ENCODE measurements around the gene CBX6. TPM values are rescaled to one million over a fixed set of nuclear protein-coding genes. Genes with fewer than 3 reads are reported as not detected.

CBX6 gene
- total and polyA plus RNA-seq, 2 experiments from 2014 or later = 51.9 to 52.1 TPM

- peak; percentile 82 for DNase-seq
- Histone ChIP-seq H3K9me3 (ENCODE audit: low read depth) (no peaks in the 10 kb centered on the region), H2AFZ (peak within 1 kb of the TSS; percentile 77; the same call in 1 of the 2 replicates), H3K9ac (peak within 1 kb of the TSS; percentile 59), H3K4me2 (ENCODE audit: unreplicated experiment) (peak within 1 kb of the TSS; percentile 35), H3K4me3 (peak within 1 kb of the TSS; percentile 65), H3K9me2 (ENCODE audit: insufficient read depth) (no peaks in the 10 kb centered on the region), H3K27ac (no peak within 1 kb of the TSS), H4K20me1 (ENCODE audit: insufficient read depth) (no peaks in the 10 kb centered on the region), H3K36me3 (ENCODE audit: low read depth) (no peaks in the 10 kb centered on the region), H3F3A (ENCODE audit: insufficient read depth) (0 out of 2 replicates have a peak, but pooled peaks cover 6% of the 10 kb centered on the region), H3K79me2 (ENCODE audit: insufficient read depth) (no peaks in the 10 kb centered on the region), H3K27me3 (replicated peaks; ENCODE audit: insufficient read depth) (no peaks in the 10 kb centered on the region; the same call in 1 of the 2 replicates), H3K4me1 (ENCODE audit: insufficient read depth) (no peaks in the 10 kb centered on the region)
- TF ChIP-seq EZH2 (IDR thresholded peaks at IDR 0.05; ENCODE audit: insufficient read depth, poor library complexity, severe bottlenecking) = no peak
- TF ChIP-seq EZH2phosphoT487 (IDR thresholded peaks at IDR 0.05; ENCODE audit: insufficient read depth, low read depth) = no peak
- whole genome bisulfite sequencing, 2 experiments (ENCODE audit: low coverage in 1 of 2, low lambda C conversion rate in 2 of 2, missing lambda C conversion rate in 2 of 2) = 0 to 2% methylated on average over 27 to 58 of the region's 105 CpGs
- in situ Hi-C loops (cut with MboI) = no loop called here
Observed at GRCh38 chr22:38843657-38844314, 28.2 kb downstream of the CBX6 start, which contains the start of gene NPTXR. Gene NPTXR (minus strand): TSS chr22:38844028.

GRCh38 chr22:38843201-38843656 lies 28.8 kb downstream of the CBX6 start:
- H3K27me3 ChIP-seq (replicated peaks; ENCODE audit: insufficient read depth) = no peaks in the 10 kb centered on the region; the same call in 1 of the 2 replicates
- no peak for TF ChIP-seq EZH2phosphoT487 (IDR thresholded peaks at IDR 0.05; ENCODE audit: insufficient read depth, low read depth)
- no peak for TF ChIP-seq EZH2 (IDR thresholded peaks at IDR 0.05; ENCODE audit: insufficient read depth, poor library complexity, severe bottlenecking)
- no peaks in the 10 kb centered on the region for H3K36me3 ChIP-seq (ENCODE audit: low read depth)
- no peak overlapping the region for H3K27ac ChIP-seq
- H3K9me3 ChIP-seq (ENCODE audit: low read depth) = no peaks in the 10 kb centered on the region
- H3K9ac ChIP-seq = peak overlapping the region; percentile 59
- no peaks in the 10 kb centered on the region for H3K9me2 ChIP-seq (ENCODE audit: insufficient read depth)
- H3K4me1 ChIP-seq (ENCODE audit: insufficient read depth) = no peaks in the 10 kb centered on the region
- H3F3A ChIP-seq (ENCODE audit: insufficient read depth) = 0 out of 2 replicates have a peak, but pooled peaks cover 6% of the 10 kb centered on the region
- DNase-seq = peak; percentile 86
- H3K4me2 ChIP-seq (ENCODE audit: unreplicated experiment) = peak overlapping the region; percentile 35
- no peaks in the 10 kb centered on the region for H4K20me1 ChIP-seq (ENCODE audit: insufficient read depth)
- H2AFZ ChIP-seq = peak overlapping the region; percentile 77; the same call in 1 of the 2 replicates
- in situ Hi-C loops (cut with MboI) = no loop called here
- 2 to 4% methylated on average over 57 to 62 of the region's 68 CpGs for WGBS, 2 experiments (ENCODE audit: low coverage in 1 of 2, low lambda C conversion rate in 2 of 2, missing lambda C conversion rate in 2 of 2)
- peak overlapping the region; percentile 65 for H3K4me3 ChIP-seq
- no peaks in the 10 kb centered on the region for H3K79me2 ChIP-seq (ENCODE audit: insufficient read depth)

GRCh38 chr22:38842512-38843200 lies 29.4 kb downstream of the CBX6 start:
- no peaks in the 10 kb centered on the region for H3K9me2 ChIP-seq (ENCODE audit: insufficient read depth)
- H3K27ac ChIP-seq = no peak overlapping the region
- in situ Hi-C loops (cut with MboI) = no loop called here
- H3K27me3 ChIP-seq (replicated peaks; ENCODE audit: insufficient read depth) = no peaks in the 10 kb centered on the region; the same call in 1 of the 2 replicates
- DNase-seq = no peak
- 16 to 21% methylated on average over 33 of the region's 34 CpGs for WGBS, 2 experiments (ENCODE audit: low coverage in 1 of 2, low lambda C conversion rate in 2 of 2, missing lambda C conversion rate in 2 of 2)
- H3K79me2 ChIP-seq (ENCODE audit: insufficient read depth) = no peaks in the 10 kb centered on the region
- H3K36me3 ChIP-seq (ENCODE audit: low read depth) = no peaks in the 10 kb centered on the region
- peak overlapping the region; percentile 77; the same call in 1 of the 2 replicates for H2AFZ ChIP-seq
- no peak for TF ChIP-seq EZH2 (IDR thresholded peaks at IDR 0.05; ENCODE audit: insufficient read depth, poor library complexity, severe bottlenecking)
- no peak for TF ChIP-seq EZH2phosphoT487 (IDR thresholded peaks at IDR 0.05; ENCODE audit: insufficient read depth, low read depth)
- no peaks in the 10 kb centered on the region for H3K4me1 ChIP-seq (ENCODE audit: insufficient read depth)
- peak overlapping the region; percentile 65 for H3K4me3 ChIP-seq
- peak overlapping the region; percentile 35 for H3K4me2 ChIP-seq (ENCODE audit: unreplicated experiment)
- peak overlapping the region; percentile 59 for H3K9ac ChIP-seq
- H3F3A ChIP-seq (ENCODE audit: insufficient read depth) = 0 out of 2 replicates have a peak, but pooled peaks cover 6% of the 10 kb centered on the region
- no peaks in the 10 kb centered on the region for H4K20me1 ChIP-seq (ENCODE audit: insufficient read depth)
- no peaks in the 10 kb centered on the region for H3K9me3 ChIP-seq (ENCODE audit: low read depth)

GRCh38 chr22:38841635-38842034 lies 30.4 kb downstream of the CBX6 start:
- no peaks in the 10 kb centered on the region for H4K20me1 ChIP-seq (ENCODE audit: insufficient read depth)
- H3K4me2 ChIP-seq (ENCODE audit: unreplicated experiment) = no peak overlapping the region
- no peak overlapping the region for H3K9ac ChIP-seq
- no peaks in the 10 kb centered on the region for H3K9me2 ChIP-seq (ENCODE audit: insufficient read depth)
- no peak for DNase-seq
- H3K4me1 ChIP-seq (ENCODE audit: insufficient read depth) = no peaks in the 10 kb centered on the region
- H3K9me3 ChIP-seq (ENCODE audit: low read depth) = no peaks in the 10 kb centered on the region
- no peaks in the 10 kb centered on the region for H3K79me2 ChIP-seq (ENCODE audit: insufficient read depth)
- 82 to 84% methylated on average over 5 of the region's 5 CpGs for WGBS, 2 experiments (ENCODE audit: low coverage in 1 of 2, low lambda C conversion rate in 2 of 2, missing lambda C conversion rate in 2 of 2)
- H2AFZ ChIP-seq = no peak overlapping the region
- TF ChIP-seq EZH2phosphoT487 (IDR thresholded peaks at IDR 0.05; ENCODE audit: insufficient read depth, low read depth) = no peak
- TF ChIP-seq EZH2 (IDR thresholded peaks at IDR 0.05; ENCODE audit: insufficient read depth, poor library complexity, severe bottlenecking) = no peak
- no peak overlapping the region for H3K27ac ChIP-seq
- in situ Hi-C loops (cut with MboI) = no loop called here
- no peak overlapping the region for H3K4me3 ChIP-seq
- 0 out of 2 replicates have a peak, but pooled peaks cover 6% of the 10 kb centered on the region for H3F3A ChIP-seq (ENCODE audit: insufficient read depth)
- H3K36me3 ChIP-seq (ENCODE audit: low read depth) = no peaks in the 10 kb centered on the region
- H3K27me3 ChIP-seq (replicated peaks; ENCODE audit: insufficient read depth) = no peaks in the 10 kb centered on the region; the same call in 1 of the 2 replicates
